MM.1S (cell line): ENCODE data around the gene ZNF768.

Experiments used
- DNase-seq: peaks from one replicate; pipeline ENCODE4 v3.0.0-alpha.2; 2015
- H2AFZ ChIP-seq: fragments of 300-600 bp; sonication (generic); 2 replicates; pipeline ENCODE4 v1.6.0; 2016; ENCODE audit warnings: antibody characterized with exemption, low read length
- H3F3A ChIP-seq: fragments of 300-600 bp; sonication (generic); 2 replicates; pipeline ENCODE4 v1.6.1; 2016; ENCODE audit warnings: mild to moderate bottlenecking, antibody characterized with exemption, low read length, moderate library complexity, mixed read lengths; ENCODE audit not compliant: insufficient read depth
- H3K27ac ChIP-seq: fragments of 300-600 bp; sonication (generic); 2 replicates; pipeline ENCODE4 v1.5.1; 2016; ENCODE audit warnings: mild to moderate bottlenecking, low read length
- H3K27me3 ChIP-seq: fragments of 300-600 bp; sonication (generic); replicated peaks from 2 replicates; pipeline ENCODE4 v1.6.0; 2016; ENCODE audit warnings: low read length; ENCODE audit not compliant: insufficient read depth
- H3K36me3 ChIP-seq: fragments of 300-600 bp; sonication (generic); replicated peaks from 2 replicates; pipeline ENCODE4 v1.6.1; 2016; ENCODE audit warnings: mild to moderate bottlenecking, low read length, mixed read lengths; ENCODE audit not compliant: insufficient read depth
- H3K4me1 ChIP-seq: fragments of 300-600 bp; sonication (generic); 2 replicates; pipeline ENCODE4 v1.6.1; 2016; ENCODE audit warnings: low read length, mixed read lengths
- H3K4me2 ChIP-seq: fragments of 300-600 bp; sonication (generic); 2 replicates; pipeline ENCODE4 v1.6.0; 2016; ENCODE audit warnings: low read depth, low read length
- H3K4me3 ChIP-seq: fragments of 300-600 bp; sonication (generic); 2 replicates; pipeline ENCODE4 v1.5.1; 2016; ENCODE audit warnings: low read length, mixed read lengths
- H3K79me2 ChIP-seq: fragments of 300-600 bp; sonication (generic); 2 replicates; pipeline ENCODE4 v1.6.1; 2016; ENCODE audit warnings: mixed run types, low read length, mixed read lengths
- H3K9ac ChIP-seq: fragments of 300-600 bp; sonication (generic); 2 replicates; pipeline ENCODE4 v1.6.1; 2016; ENCODE audit warnings: low read length, mixed read lengths
- H3K9me2 ChIP-seq: fragments of 300-600 bp; sonication (generic); replicated peaks from 2 replicates; pipeline ENCODE4 v1.6.1; 2016; ENCODE audit warnings: mild to moderate bottlenecking, low read length, mixed read lengths; ENCODE audit not compliant: insufficient read depth
- H3K9me3 ChIP-seq: fragments of 300-600 bp; sonication (generic); replicated peaks from 2 replicates; pipeline ENCODE4 v1.6.1; 2016; ENCODE audit warnings: mild to moderate bottlenecking, low read length, mixed read lengths; ENCODE audit not compliant: insufficient read depth
- H4K20me1 ChIP-seq: fragments of 300-600 bp; sonication (generic); 2 replicates; pipeline ENCODE4 v1.6.1; 2016; ENCODE audit warnings: mild to moderate bottlenecking, low read length, moderate library complexity, mixed read lengths; ENCODE audit not compliant: insufficient read depth
- CTCF ChIP-seq: fragments of 300-600 bp; sonication (generic); IDR thresholded peaks from 2 replicates; pipeline ENCODE4 v1.5.1; 2016; ENCODE audit warnings: antibody characterized with exemption, low read length, mixed read lengths
- EZH2 ChIP-seq: fragments of 300-600 bp; sonication (generic); optimal IDR thresholded peaks from 2 replicates; pipeline ENCODE3; 2017; ENCODE audit warnings: low read depth, mild to moderate bottlenecking, antibody characterized with exemption, low read length, mixed read lengths
- EZH2phosphoT487 ChIP-seq: fragments of 300-600 bp; sonication (generic); IDR thresholded peaks from 2 replicates; pipeline ENCODE4 v1.6.1; 2018; ENCODE audit warnings: antibody characterized with exemption, low read length

Gene ZNF768

GRCh38 chr16:30527635-30528178 lies 1.3 kb upstream of the ZNF768 start:
- Histone ChIP-seq H3K4me1 (peaks cover 16% of the 10 kb centered on the region), H3K4me2 (peak overlapping the region; percentile 91), H3K9me3 (no peaks in the 10 kb centered on the region), H3K4me3 (peak overlapping the region; percentile 51), H2AFZ (peak overlapping the region; percentile 62), H3K79me2 (peaks cover 6% of the 10 kb centered on the region), H4K20me1 (no peaks in the 10 kb centered on the region), H3K9ac (peak overlapping the region; percentile 67), H3F3A (peaks cover 16% of the 10 kb centered on the region), H3K9me2 (no peaks in the 10 kb centered on the region), H3K36me3 (no peaks in the 10 kb centered on the region), H3K27ac (peak overlapping the region; percentile 86), H3K27me3 (no peaks in the 10 kb centered on the region)
- peak; percentile 51 for DNase-seq
- TF ChIP-seq EZH2 (no peak), CTCF (no peak), EZH2phosphoT487 (no peak)

- Histone ChIP-seq H3K4me3 (peak overlapping the region; percentile 94), H3F3A (peaks cover 16% of the 10 kb centered on the region), H3K27ac (peak overlapping the region; percentile 86), H3K4me1 (peaks cover 16% of the 10 kb centered on the region), H3K79me2 (0 out of 2 replicates have a peak, but pooled peaks cover under 1% of the 10 kb centered on the region), H3K9me2 (no peaks in the 10 kb centered on the region), H3K4me2 (peak overlapping the region; percentile 91), H2AFZ (peak overlapping the region; percentile 88), H4K20me1 (no peaks in the 10 kb centered on the region), H3K9ac (peak overlapping the region; percentile 99), H3K9me3 (no peaks in the 10 kb centered on the region), H3K27me3 (no peaks in the 10 kb centered on the region), H3K36me3 (no peaks in the 10 kb centered on the region)
- TF ChIP-seq CTCF, result peak; percentile 28; the same call in 1 of the 2 replicates
- no peak for TF ChIP-seq EZH2
- peak; percentile 98 for DNase-seq
Observed at GRCh38 chr16:30526823-30527634, 663 bp upstream of the ZNF768 start.

- Histone ChIP-seq H3K4me2 (peak overlapping the region; percentile 92), H3K27me3 (no peaks in the 10 kb centered on the region), H3K4me1 (peaks cover 16% of the 10 kb centered on the region), H3K27ac (peak overlapping the region; percentile 13; the same call in 1 of the 2 replicates), H3K4me3 (peak overlapping the region; percentile 70), H3K9me2 (no peaks in the 10 kb centered on the region), H4K20me1 (no peaks in the 10 kb centered on the region), H3K79me2 (no peaks in the 10 kb centered on the region), H3K9me3 (no peaks in the 10 kb centered on the region), H3F3A (peaks cover 16% of the 10 kb centered on the region), H3K9ac (peak overlapping the region; percentile 64; the same call in 1 of the 2 replicates), H3K36me3 (no peaks in the 10 kb centered on the region), H2AFZ (peak overlapping the region; percentile 67)
- TF ChIP-seq CTCF (no peak), EZH2 (no peak), EZH2phosphoT487 (no peak)
- DNase-seq, result no peak
Observed at GRCh38 chr16:30525844-30526136, 576 bp downstream of the ZNF768 start.
